Activated T-helper 17 cell treated with anti-CD3 and anti-CD28 coated beads, Interleukin-2, amount 50 U/mL, for 72 hours (primary cell): ENCODE results near the gene HES7. TPM values are rescaled to one million over a fixed set of nuclear protein-coding genes. Genes with fewer than 3 reads are reported as not detected.
A peak's percentile ranks its signal among the peaks of the same experiment; 100 is the strongest.
"Not testable (repeated sequence)": the region's sequence is repeated elsewhere in the genome, so short reads cannot be mapped to it uniquely, and the experiment has no call there.

Source experiments
- ATAC-seq: fragments of 150-1000 bp; cut with Tn5 transposase; replicated peaks from 2 replicates; pipeline ENCODE4 v1.10.0; 2021; ENCODE audit warnings: mild to moderate bottlenecking, moderate library complexity
- H3K27ac Mint-ChIP-seq: one replicate; pipeline ENCODE4 v1.8.0; 2022; ENCODE audit warnings: mixed read lengths
- H3K27me3 Mint-ChIP-seq: one replicate; pipeline ENCODE4 v1.8.0; 2022; ENCODE audit warnings: mixed read lengths
- H3K36me3 Mint-ChIP-seq: one replicate; pipeline ENCODE4 v1.8.0; 2022; ENCODE audit warnings: low read depth, mild to moderate bottlenecking, mixed read lengths
- H3K4me1 Mint-ChIP-seq: one replicate; pipeline ENCODE4 v1.8.0; 2022; ENCODE audit warnings: mixed read lengths
- H3K4me3 Mint-ChIP-seq: one replicate; pipeline ENCODE4 v1.8.0; 2022; ENCODE audit warnings: mild to moderate bottlenecking, mixed read lengths
- H3K9me3 Mint-ChIP-seq: one replicate; pipeline ENCODE4 v1.8.0; 2022; ENCODE audit warnings: mixed read lengths
- total RNA-seq, 2 donors: library from RNA; stranded (reverse); gene quantifications; one replicate each; pipeline ENCODE4 v1.2.3, GENCODE V29; 2022

Gene HES7
- total RNA-seq: 10 to 100 TPM in 1 of 2 donors, 1 to 10 TPM in 1; 2.9 to 10.0 TPM

DNA sequence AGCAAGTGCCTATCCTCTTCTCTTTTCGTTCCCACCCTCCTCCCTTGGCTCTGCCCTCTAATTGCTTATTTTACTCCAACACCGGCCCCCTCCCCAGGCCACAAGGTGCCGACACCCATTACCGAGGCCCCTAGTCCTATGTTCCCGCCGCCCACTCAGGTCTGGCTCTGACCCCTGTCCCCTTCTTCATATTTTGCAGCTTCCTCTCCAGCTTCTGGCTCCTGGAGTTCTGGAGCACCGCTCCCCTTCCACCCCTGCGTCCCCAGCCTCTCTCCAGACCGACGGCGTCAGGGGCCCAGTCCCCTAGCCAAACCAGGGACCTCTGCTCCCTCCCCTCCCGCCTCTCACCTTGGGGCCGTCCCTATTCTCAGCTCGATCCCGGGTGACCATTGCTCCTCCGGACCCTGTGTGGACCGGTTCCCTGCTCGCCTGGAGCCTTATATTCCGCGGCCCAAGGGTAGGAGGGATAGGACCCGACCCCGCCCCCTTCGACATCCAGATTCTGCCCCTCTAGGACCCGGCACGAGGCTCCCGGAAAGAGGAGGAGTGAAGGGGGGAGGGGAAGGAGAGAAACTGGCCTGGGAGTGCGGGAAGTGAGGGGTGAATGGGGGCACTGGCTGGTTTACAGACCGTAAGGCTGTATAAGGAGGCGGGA lies at the start of gene HES7:
HES7 (minus strand) TSS at position 412 of the 655 bp plus-strand sequence; CDS start at position 390, 22 bp downstream.
- Mint-ChIP-seq H3K4me1 (peaks cover 62% of the 10 kb centered on the region), H3K4me3 (peak within 1 kb of the TSS; percentile 95), H3K9me3 (no peaks in the 10 kb centered on the region), H3K27ac (peak within 1 kb of the TSS; percentile 99), H3K27me3 (peaks cover 27% of the 10 kb centered on the region), H3K36me3 (peaks cover 60% of the 10 kb centered on the region)
- no peak for ATAC-seq

DNA sequence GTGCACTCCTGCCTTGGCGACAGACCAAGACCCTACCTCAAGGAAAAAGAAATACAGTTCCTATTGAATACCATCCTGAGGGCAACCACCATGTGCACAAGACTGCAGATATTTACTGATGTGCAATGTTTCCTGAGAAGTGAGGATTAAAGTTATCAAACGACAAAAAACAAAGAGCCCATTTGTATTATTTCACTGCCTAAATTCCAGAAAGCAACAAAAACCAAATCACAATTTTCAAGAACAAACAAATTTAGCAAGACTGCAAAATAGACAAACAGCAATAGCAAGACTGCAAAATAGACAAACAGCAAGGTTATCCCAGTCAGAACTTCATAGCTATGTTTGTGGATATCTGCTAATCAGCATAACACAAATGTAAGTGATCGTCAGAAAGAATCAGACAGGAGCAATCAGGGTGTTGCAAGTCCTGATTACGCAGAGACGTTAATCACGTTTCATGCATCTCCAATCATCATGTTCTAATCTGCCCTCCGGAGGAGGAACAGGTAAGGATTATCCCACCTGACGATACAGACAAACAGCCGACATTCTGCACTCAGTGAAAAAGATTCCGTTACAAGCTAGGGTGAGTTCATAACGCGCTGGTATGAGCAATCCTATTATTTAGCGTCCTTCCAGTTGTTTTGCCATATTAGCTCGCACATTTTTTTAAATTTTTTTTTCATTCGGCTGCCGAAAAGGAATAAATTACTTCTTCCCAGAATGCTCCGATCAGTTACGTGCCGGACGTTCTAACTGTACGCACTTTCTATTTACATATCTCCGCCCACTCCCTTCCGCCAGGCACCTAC lies 49.4 kb upstream of the HES7 start:
- Mint-ChIP-seq H3K27ac (peak overlapping the region; percentile 99), H3K4me3 (peak overlapping the region; percentile 99), H3K36me3 (peaks cover 19% of the 10 kb centered on the region), H3K27me3 (no peaks in the 10 kb centered on the region), H3K4me1 (peaks cover 27% of the 10 kb centered on the region), H3K9me3 (no peaks in the 10 kb centered on the region)
- peak; percentile 81 for ATAC-seq

DNA sequence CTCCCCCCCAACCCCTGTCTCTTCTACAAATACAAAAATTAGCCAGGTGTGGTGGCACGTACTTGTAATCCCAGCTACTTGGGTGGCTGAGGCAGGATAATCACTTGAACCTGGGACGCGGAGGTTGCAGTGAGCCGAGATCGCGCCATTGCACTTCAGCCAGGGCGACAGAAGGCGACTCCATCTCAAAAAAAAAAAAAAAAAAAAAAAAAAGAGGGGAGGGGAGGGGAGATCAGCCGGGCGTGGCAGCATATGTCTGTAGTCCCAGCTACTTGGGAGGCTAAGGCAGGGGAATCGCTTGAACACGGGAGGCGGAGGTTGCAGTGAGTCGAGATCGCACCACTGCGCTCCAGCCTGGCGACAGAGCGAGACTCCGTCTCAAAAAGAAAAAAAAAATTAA lies 46.3 kb upstream of the HES7 start:
- ATAC-seq, H3K9me3 Mint-ChIP-seq, H3K4me3 Mint-ChIP-seq, H3K27me3 Mint-ChIP-seq, H3K27ac Mint-ChIP-seq: not testable (repeated sequence)
- peaks cover 15% of the 10 kb centered on the region for H3K36me3 Mint-ChIP-seq
- peaks cover 19% of the 10 kb centered on the region for H3K4me1 Mint-ChIP-seq

DNA sequence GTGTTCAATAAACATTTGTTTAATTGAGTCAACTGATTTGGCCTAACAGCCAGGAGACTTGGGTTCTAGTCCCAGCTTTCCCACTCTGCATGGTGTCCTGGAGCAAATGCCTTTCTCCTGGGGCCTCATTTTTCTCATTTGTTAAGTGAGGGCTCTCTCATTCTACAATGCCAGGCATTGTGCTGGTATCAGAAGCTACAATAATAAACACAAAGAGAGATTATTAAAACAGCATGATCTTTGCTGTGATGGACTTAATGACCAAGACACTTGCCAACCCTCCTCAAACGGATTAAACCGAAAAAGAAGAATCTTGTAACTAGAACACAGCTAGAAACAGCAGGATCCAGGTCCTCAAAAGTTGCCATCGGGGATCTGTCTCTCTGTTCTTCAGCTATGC lies 43.6 kb upstream of the HES7 start:
- H3K4me1 Mint-ChIP-seq: peaks cover 7% of the 10 kb centered on the region
- ATAC-seq: no peak
- H3K36me3 Mint-ChIP-seq: peaks cover 6% of the 10 kb centered on the region
- no peak overlapping the region for H3K4me3 Mint-ChIP-seq
- H3K27ac Mint-ChIP-seq: no peak overlapping the region
- H3K9me3 Mint-ChIP-seq: no peaks in the 10 kb centered on the region
- no peaks in the 10 kb centered on the region for H3K27me3 Mint-ChIP-seq

GRCh38 chr17:8166731-8167130 lies 42.8 kb upstream of the HES7 start:
- ATAC-seq: no peak
- no peak overlapping the region for H3K4me3 Mint-ChIP-seq
- no peaks in the 10 kb centered on the region for H3K27me3 Mint-ChIP-seq
- no peak overlapping the region for H3K27ac Mint-ChIP-seq
- peaks cover 7% of the 10 kb centered on the region for H3K4me1 Mint-ChIP-seq
- peaks cover 13% of the 10 kb centered on the region for H3K36me3 Mint-ChIP-seq
- H3K9me3 Mint-ChIP-seq: no peaks in the 10 kb centered on the region

GRCh38 chr17:8164815-8165131 lies 40.9 kb upstream of the HES7 start:
- Mint-ChIP-seq H3K9me3 (no peaks in the 10 kb centered on the region), H3K4me3 (peak overlapping the region; percentile 84), H3K36me3 (peaks cover 33% of the 10 kb centered on the region), H3K27ac (peak overlapping the region; percentile 90), H3K27me3 (no peaks in the 10 kb centered on the region), H3K4me1 (peaks cover 21% of the 10 kb centered on the region)
- no peak for ATAC-seq

DNA sequence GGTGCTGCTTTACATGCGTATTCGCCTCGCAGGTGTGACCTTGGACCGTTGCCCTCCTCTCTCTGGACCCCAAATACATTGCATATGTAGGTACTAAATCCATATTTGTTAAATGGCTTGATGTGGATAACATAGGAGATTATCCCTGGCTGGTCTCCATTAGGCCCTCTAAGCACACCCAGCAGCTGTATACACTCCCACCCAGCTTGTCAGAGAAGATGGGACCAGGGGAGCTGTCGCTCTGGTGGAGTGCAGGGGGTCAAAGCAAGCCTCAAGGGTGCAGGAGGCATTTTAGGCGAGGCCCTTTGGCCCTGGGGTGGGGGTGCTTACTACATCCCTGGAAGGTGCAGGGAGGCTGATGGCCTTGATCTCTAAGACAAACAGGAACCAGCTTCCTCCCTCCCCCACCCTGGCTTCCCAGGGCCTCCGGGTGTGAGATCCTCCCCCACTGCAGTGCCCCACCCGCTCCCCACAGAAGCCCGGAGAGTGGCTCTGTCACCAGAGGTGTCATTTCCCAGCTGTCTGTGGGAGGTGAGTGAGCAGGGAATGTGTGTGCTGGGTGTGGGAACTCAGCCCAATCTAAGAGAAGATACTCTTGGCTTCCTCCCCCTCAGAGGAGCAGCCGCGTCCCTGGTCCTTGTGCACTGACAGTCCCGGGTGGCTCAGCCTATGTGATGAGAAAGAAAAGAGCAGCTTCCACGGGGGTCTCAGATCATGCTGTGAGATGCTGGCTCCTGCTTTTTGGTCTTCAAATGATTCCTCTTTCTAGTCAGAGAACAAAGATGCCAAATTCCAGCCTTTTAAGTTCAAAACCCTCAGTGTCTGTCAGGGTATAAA lies 40.3 kb upstream of the HES7 start:
- H3K4me1 Mint-ChIP-seq: peaks cover 25% of the 10 kb centered on the region

GRCh38 chr17:8162997-8163977 lies 39.4 kb upstream of the HES7 start:
- H3K27ac Mint-ChIP-seq: peak overlapping the region; percentile 90
- peak; percentile 6 for ATAC-seq
- peaks cover 47% of the 10 kb centered on the region for H3K36me3 Mint-ChIP-seq
- H3K9me3 Mint-ChIP-seq: no peaks in the 10 kb centered on the region
- H3K27me3 Mint-ChIP-seq: no peaks in the 10 kb centered on the region
- H3K4me1 Mint-ChIP-seq: peaks cover 31% of the 10 kb centered on the region
- peak overlapping the region; percentile 84 for H3K4me3 Mint-ChIP-seq

More for the DNA sequence above, 40.3 kb upstream of the HES7 start:
- peak; percentile 87 for ATAC-seq
- Mint-ChIP-seq H3K4me3 (peak overlapping the region; percentile 84), H3K9me3 (no peaks in the 10 kb centered on the region), H3K36me3 (peaks cover 38% of the 10 kb centered on the region), H3K27me3 (no peaks in the 10 kb centered on the region), H3K27ac (peak overlapping the region; percentile 90)

DNA sequence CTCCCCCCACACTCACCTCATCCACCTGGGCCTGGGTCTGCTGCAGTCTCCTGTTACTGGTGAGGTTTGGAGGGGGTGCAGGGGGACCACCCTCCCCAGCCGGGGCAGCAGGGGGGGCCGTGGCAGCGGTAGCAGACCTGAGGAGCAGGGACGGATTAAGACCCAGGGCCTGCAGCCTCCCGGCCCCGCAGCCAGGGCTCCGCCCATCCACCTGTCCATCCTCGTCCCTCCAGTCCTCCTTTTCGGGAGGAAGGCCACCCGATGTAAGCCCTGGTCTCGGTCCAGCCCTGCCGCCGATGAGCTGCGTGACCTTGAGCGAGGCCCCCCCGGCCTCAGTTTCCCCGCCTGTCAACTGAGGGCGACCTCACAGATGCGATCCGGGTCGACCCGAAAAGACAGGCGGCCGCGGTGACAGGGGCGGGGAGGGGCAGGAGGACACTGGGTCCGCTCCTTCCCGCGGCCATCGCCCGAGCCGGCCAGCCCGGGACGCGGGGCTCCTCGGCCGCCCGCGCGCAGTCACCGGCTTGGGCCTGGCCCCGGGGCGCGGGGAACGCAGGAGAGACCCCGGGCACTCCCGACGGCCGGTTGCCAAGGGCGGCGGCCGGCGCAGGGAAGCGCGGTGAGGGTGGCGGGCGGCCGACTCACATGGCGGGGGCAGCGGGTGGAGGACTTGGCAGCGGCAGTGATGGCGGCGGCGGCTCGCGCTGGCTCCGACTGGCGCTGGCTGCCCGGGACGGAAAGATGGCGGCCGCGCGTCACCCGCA lies 38.5 kb upstream of the HES7 start, which contains the start of gene VAMP2:
VAMP2 (minus strand) TSS at position 716 of the 764 bp plus-strand sequence; CDS start at position 647, 69 bp downstream.
- no peaks in the 10 kb centered on the region for H3K27me3 Mint-ChIP-seq
- H3K27ac Mint-ChIP-seq: peak within 1 kb of the TSS; percentile 90
- H3K4me3 Mint-ChIP-seq: peak within 1 kb of the TSS; percentile 94
- H3K4me1 Mint-ChIP-seq: peaks cover 31% of the 10 kb centered on the region
- ATAC-seq: peak; percentile 59
- H3K9me3 Mint-ChIP-seq: no peaks in the 10 kb centered on the region
- H3K36me3 Mint-ChIP-seq: peaks cover 51% of the 10 kb centered on the region

DNA sequence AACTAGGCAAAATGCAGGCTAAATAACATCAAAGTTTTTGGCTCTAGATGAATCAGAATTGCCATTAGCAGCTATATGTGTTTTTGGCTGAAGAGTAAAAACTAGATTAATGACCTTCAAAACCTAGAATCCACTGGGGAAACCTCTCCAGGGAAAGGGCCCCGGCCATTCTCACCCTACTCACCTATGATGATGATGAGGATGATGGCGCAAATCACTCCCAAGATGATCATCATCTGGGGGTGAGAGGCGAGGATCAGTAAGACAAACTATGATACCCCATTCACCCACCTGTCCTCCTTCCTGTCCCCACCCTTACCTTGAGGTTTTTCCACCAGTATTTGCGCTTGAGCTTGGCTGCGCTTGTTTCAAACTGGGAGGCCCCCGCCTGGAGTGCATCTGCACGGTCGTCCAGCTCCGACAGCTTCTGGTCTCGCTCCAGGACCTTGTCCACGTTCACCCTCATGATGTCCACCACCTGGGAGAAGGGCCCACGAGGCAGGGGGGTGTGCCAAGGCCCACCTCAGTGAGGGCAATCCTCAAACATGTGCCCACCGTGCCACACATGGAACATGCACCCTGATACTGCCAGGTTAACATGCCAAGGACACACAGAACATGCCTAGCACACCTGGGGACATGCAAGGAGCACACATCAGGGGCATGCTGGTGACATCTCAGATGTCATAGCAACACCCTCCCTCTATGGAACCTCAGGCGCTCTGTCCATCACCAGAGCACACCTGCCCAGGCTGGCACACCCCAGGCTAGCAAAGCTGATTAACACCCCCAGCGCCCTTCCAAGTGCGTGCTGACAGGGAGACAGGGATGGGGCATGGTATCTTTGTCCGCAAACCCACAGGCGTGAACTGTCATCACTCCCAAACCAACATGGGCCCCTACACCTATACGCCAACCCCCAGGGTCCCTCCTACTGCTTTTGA lies 37.7 kb upstream of the HES7 start:
- Mint-ChIP-seq H3K36me3 (peaks cover 51% of the 10 kb centered on the region), H3K4me3 (peak overlapping the region; percentile 94), H3K4me1 (peaks cover 31% of the 10 kb centered on the region), H3K27me3 (no peaks in the 10 kb centered on the region), H3K9me3 (no peaks in the 10 kb centered on the region), H3K27ac (peak overlapping the region; percentile 79)
- ATAC-seq: no peak

DNA sequence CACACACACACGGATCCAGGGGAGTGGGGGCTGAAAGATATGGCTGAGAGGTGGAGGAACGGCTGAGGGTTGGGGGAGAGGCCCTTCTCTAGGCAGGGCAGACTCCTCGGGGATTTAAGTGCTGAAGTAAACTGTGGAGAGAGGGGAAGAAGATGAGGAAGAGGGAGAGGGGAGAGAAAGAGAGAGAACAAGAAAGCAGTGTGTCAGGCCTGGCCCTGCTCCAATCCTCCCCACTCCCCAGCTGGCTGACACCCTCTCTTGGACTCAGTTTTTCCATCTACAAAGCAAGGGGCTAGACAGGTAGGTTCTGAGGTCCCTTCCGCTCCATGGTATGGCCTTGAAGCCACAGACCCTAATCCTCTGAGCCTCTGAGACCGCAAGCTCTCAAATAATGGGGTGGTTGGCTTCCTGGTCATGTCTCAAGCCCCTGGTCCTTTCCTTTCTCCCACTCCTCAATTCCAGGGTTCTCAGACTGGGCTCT lies 36.9 kb upstream of the HES7 start:
- Mint-ChIP-seq H3K9me3 (no peaks in the 10 kb centered on the region), H3K4me3 (peak overlapping the region; percentile 94), H3K27ac (peak overlapping the region; percentile 79), H3K27me3 (no peaks in the 10 kb centered on the region), H3K4me1 (peaks cover 31% of the 10 kb centered on the region), H3K36me3 (peaks cover 51% of the 10 kb centered on the region)
- ATAC-seq: no peak

- Mint-ChIP-seq H3K4me3 (peak overlapping the region; percentile 94), H3K27ac (peak overlapping the region; percentile 79), H3K27me3 (no peaks in the 10 kb centered on the region), H3K4me1 (peaks cover 35% of the 10 kb centered on the region), H3K36me3 (peaks cover 51% of the 10 kb centered on the region), H3K9me3 (no peaks in the 10 kb centered on the region)
- no peak for ATAC-seq
Measured at GRCh38 chr17:8160224-8160577, 36.3 kb upstream of the HES7 start.
